HepG2 (cell line): ENCODE data around the gene FSD1. TPM values are rescaled to one million over a fixed set of nuclear protein-coding genes. Genes with fewer than 3 reads are reported as not detected.

Experiments used
- ATAC-seq: fragments of 200-7000 bp; cut with Tn5 transposase; 3 replicates; pipeline ENCODE4 v1.9.1; 2020; ENCODE audit warnings: mild to moderate bottlenecking, moderate library complexity
- BruUV-seq: library from RNA; stranded (reverse); fragments of 400-500 nt; replicated peaks from 2 replicates; lab custom pipeline; 2021; lab: Mats Ljungman, UMichigan
- CTCF ChIA-PET: fragments of 300-600 bp; formaldehyde crosslinking; extraction: SDS; loops from one replicate; lab custom pipeline; 2021; ENCODE audit warnings: low total read pairs, inconsistent platforms, low intra/inter-chr PET ratio; lab: Yijun Ruan, JAX
- POLR2A ChIA-PET: fragments of 350-600 bp; sonication (Branson Sonifier 250); formaldehyde crosslinking; loops from one replicate; lab custom pipeline; 2020; ENCODE audit warnings: antibody characterized with exemption, inconsistent platforms; lab: Yijun Ruan, JAX
- DNase-seq: peaks from one replicate; pipeline ENCODE4 v3.0.0-alpha.2; 2015; ENCODE audit warnings: low spot score
- FAIRE-seq: peaks from 3 replicates; lab custom pipeline; 2011; peaks lifted over from hg19 to GRCh38; lab: Jason Lieb, UNC
- H2AFZ ChIP-seq: one replicate; pipeline ENCODE4 v1.6.1; 2011; ENCODE audit warnings: low read length, inconsistent platforms
- H3K27ac ChIP-seq: fragments of 300-600 bp; 3 replicates; pipeline ENCODE4 v1.8.0; 2011; ENCODE audit warnings: mixed run types, mild to moderate bottlenecking, mixed read lengths, low read length, inconsistent platforms; ENCODE audit not compliant: insufficient read depth; ENCODE audit errors: extremely low read length
- H3K27me3 ChIP-seq, 2 experiments: fragments of 200-600 bp in 1 of 2; 2 replicates in 1 of 2; 3 replicates in 1 of 2; pipeline versions ENCODE4 v1.6.0 to v1.8.0; 2011; ENCODE audit warnings: low read length in 2 of 2, mild to moderate bottlenecking in 2 of 2, moderate library complexity in 2 of 2, inconsistent platforms in 1 of 2; ENCODE audit not compliant: insufficient read depth in 2 of 2, control insufficient read depth in 1 of 2
- H3K36me3 ChIP-seq, 2 experiments: fragments of 200-600 bp in 1 of 2; replicated peaks in 1 of 2; 2 replicates in 1 of 2; 3 replicates in 1 of 2; pipeline versions ENCODE4 v1.5.1 to v1.8.0; 2011; ENCODE audit warnings: low read length in 2 of 2, inconsistent platforms in 1 of 2; ENCODE audit not compliant: insufficient read depth in 2 of 2, control insufficient read depth in 1 of 2
- H3K4me1 ChIP-seq: 2 replicates; pipeline ENCODE4 v1.5.1; 2012; ENCODE audit warnings: low read length, inconsistent platforms; ENCODE audit not compliant: insufficient read depth
- H3K4me2 ChIP-seq: 2 replicates; pipeline ENCODE4 v1.6.0; 2011; ENCODE audit warnings: low read depth, low read length, inconsistent platforms
- H3K4me3 ChIP-seq, 3 experiments: fragments of 200-600 bp in 1 of 3; sonication (generic), shearing (Covaris generic) in 1 of 3; replicated peaks in 1 of 3; 2 replicates each; pipeline ENCODE4 v1.5.1; 2011 to 2016; ENCODE audit warnings: low read length in 3 of 3, inconsistent platforms in 2 of 3, low read depth in 2 of 3, mild to moderate bottlenecking in 2 of 3, control low read depth in 1 of 3, mixed read lengths in 1 of 3; ENCODE audit not compliant: insufficient read depth in 1 of 3
- H3K79me2 ChIP-seq: one replicate; pipeline ENCODE4 v1.6.1; 2011; ENCODE audit warnings: low read length, inconsistent platforms; ENCODE audit not compliant: insufficient read depth
- H3K9ac ChIP-seq: 2 replicates; pipeline ENCODE4 v1.6.0; 2011; ENCODE audit warnings: mild to moderate bottlenecking, low read depth, low read length, inconsistent platforms; ENCODE audit not compliant: insufficient read depth
- H3K9me3 ChIP-seq: 2 replicates; pipeline ENCODE4 v1.5.1; 2012; ENCODE audit warnings: mild to moderate bottlenecking, low read length
- H4K20me1 ChIP-seq: 2 replicates; pipeline ENCODE4 v1.6.0; 2011; ENCODE audit warnings: inconsistent platforms, mild to moderate bottlenecking, low read length, moderate library complexity; ENCODE audit not compliant: insufficient read depth
- BCLAF1 ChIP-seq: fragments of 450-650 bp; IDR thresholded peaks from 2 replicates; pipeline ENCODE4 v1.6.1; 2017; ENCODE audit warnings: mild to moderate bottlenecking
- BRD4 ChIP-seq: sonication (generic); formaldehyde crosslinking; IDR thresholded peaks from 2 replicates; pipeline ENCODE4 v1.4.0; 2020; ENCODE audit warnings: missing genetic modification reagents
- CHD4 ChIP-seq: fragments of 200-600 bp; sonication (generic); IDR thresholded peaks from 2 replicates; pipeline ENCODE4 v1.7.0; 2017; ENCODE audit warnings: mild to moderate bottlenecking, low read length, borderline replicate concordance
- NCOR1 ChIP-seq: fragments of 200-600 bp; sonication (generic); IDR thresholded peaks from 2 replicates; pipeline ENCODE4 v1.7.0; 2017; ENCODE audit warnings: antibody characterized with exemption, low read length, borderline replicate concordance
- NR2F2 ChIP-seq: IDR thresholded peaks from 2 replicates; pipeline ENCODE4 v1.6.1; 2012; ENCODE audit warnings: low read depth, inconsistent platforms, borderline replicate concordance
- U2AF2 ChIP-seq: fragments of 200-400 bp; formaldehyde crosslinking; IDR thresholded peaks from 2 replicates; pipeline ENCODE4 v1.6.1; 2017; ENCODE audit warnings: low read depth, mild to moderate bottlenecking, low read length
- ZNF251 ChIP-seq: sonication (generic); formaldehyde crosslinking; IDR thresholded peaks from 2 replicates; pipeline ENCODE4 v1.9.0; 2021; ENCODE audit warnings: mild to moderate bottlenecking, missing genetic modification reagents
- ZNF253 ChIP-seq: sonication (generic); formaldehyde crosslinking; IDR thresholded peaks from 2 replicates; pipeline ENCODE4 v1.8.0; 2022; ENCODE audit warnings: mild to moderate bottlenecking, missing genetic modification reagents, borderline replicate concordance
- ZNF562 ChIP-seq: sonication (generic); formaldehyde crosslinking; IDR thresholded peaks from 2 replicates; pipeline ENCODE4 v1.8.0; 2022; ENCODE audit warnings: missing genetic modification reagents, borderline replicate concordance
- ZNF569 ChIP-seq: sonication (generic); formaldehyde crosslinking; IDR thresholded peaks from 2 replicates; pipeline ENCODE4 v1.5.0; 2020; ENCODE audit warnings: mild to moderate bottlenecking, missing genetic modification reagents, moderate library complexity, borderline replicate concordance
- ZNF7 ChIP-seq: IDR thresholded peaks from 2 replicates; pipeline ENCODE4 v1.6.1; 2016; ENCODE audit warnings: missing biosample characterization, missing genetic modification reagents
- WGBS: methylation state at CpG from one replicate; pipeline ENCODE4 v1.1.6; 2017; ENCODE audit warnings: low lambda C conversion rate; 5-methylcytosine and 5-hydroxymethylcytosine counted together
- in situ Hi-C: cut with HindIII; loops from 2 replicates; pipeline ENCODE4 v1.10.0; 2017; ENCODE audit warnings: low pct_unique_long_range_greater_than_20kb; ENCODE audit not compliant: extremely low pct_ligation_motif_present
- intact Hi-C: fragments of 100-400 bp; cut with micrococcal nuclease; formaldehyde crosslinking; loops from one replicate; pipeline ENCODE4 v1.10.0; 2022; ENCODE audit not compliant: unreplicated experiment
- polyA plus RNA-seq, 8 experiments: library from polyadenylated mRNA; depleted of rRNA in 3 of 8; stranded (reverse) in 7 of 8; unstranded in 1 of 8; fragments of >200 nt; fragmentation: Illumina TruSeq in 4 of 8; extraction: Trizol in 4 of 8; gene quantifications; 2 replicates each; pipeline versions ENCODE4 v1.2.1 to v1.2.3, GENCODE V29; 2011 to 2016; ENCODE audit warnings: low read depth in 4 of 8, missing spikeins in 1 of 8, mixed read lengths in 1 of 8; ENCODE audit not compliant: insufficient read depth in 1 of 8
- total RNA-seq, 5 experiments: library from RNA; depleted of rRNA; stranded (reverse); fragments of >200 nt; fragmentation: Illumina TruSeq; extraction: Trizol; gene quantifications; 2 replicates each; pipeline ENCODE4 v1.2.3, GENCODE V29; 2016; ENCODE audit warnings: low read depth in 1 of 5
- TF ChIP-seq, protein P1 (sequence below): sonication (generic); formaldehyde crosslinking; IDR thresholded peaks from 2 replicates; pipeline ENCODE4 v1.4.0; 2020; ENCODE audit warnings: missing genetic modification reagents, borderline replicate concordance
- TF ChIP-seq, protein P2 (sequence below): sonication (generic); formaldehyde crosslinking; IDR thresholded peaks from 2 replicates; pipeline ENCODE4 v1.5.1; 2020; ENCODE audit warnings: missing genetic modification reagents, mild to moderate bottlenecking, borderline replicate concordance
- TF ChIP-seq, protein P3 (sequence below): sonication (generic); formaldehyde crosslinking; IDR thresholded peaks from 2 replicates; pipeline ENCODE4 v1.4.0; 2020; ENCODE audit warnings: missing genetic modification reagents, mild to moderate bottlenecking, borderline replicate concordance

FSD1 gene
- total and polyA plus RNA-seq, 2 of the 13 experiments (the other 11 are each of a cell fraction or from before 2014, with no cell fraction given), result 0.29 to 0.66 TPM

GRCh38 chr19:4326215-4326836 lies 21.9 kb downstream of the FSD1 start:
- H3K9ac ChIP-seq, result no peak overlapping the region
- no peak overlapping the region for H3K27ac ChIP-seq
- H3K27me3 ChIP-seq, result no peaks in the 10 kb centered on the region
- in situ Hi-C loops, result no loop called here
- CTCF ChIA-PET, result no interaction called here
- no peak overlapping the region for H3K4me3 ChIP-seq
- 94% methylated on average over 13 of the region's 13 CpGs for WGBS
- no peak overlapping the region for H3K4me2 ChIP-seq
- POLR2A ChIA-PET, result no interaction called here
- no peaks in the 10 kb centered on the region for H3K4me1 ChIP-seq
- no peaks in the 10 kb centered on the region for H4K20me1 ChIP-seq
- TF ChIP-seq NR2F2, result no peak
- TF ChIP-seq BCLAF1, result no peak
- TF ChIP-seq, protein P1, sequence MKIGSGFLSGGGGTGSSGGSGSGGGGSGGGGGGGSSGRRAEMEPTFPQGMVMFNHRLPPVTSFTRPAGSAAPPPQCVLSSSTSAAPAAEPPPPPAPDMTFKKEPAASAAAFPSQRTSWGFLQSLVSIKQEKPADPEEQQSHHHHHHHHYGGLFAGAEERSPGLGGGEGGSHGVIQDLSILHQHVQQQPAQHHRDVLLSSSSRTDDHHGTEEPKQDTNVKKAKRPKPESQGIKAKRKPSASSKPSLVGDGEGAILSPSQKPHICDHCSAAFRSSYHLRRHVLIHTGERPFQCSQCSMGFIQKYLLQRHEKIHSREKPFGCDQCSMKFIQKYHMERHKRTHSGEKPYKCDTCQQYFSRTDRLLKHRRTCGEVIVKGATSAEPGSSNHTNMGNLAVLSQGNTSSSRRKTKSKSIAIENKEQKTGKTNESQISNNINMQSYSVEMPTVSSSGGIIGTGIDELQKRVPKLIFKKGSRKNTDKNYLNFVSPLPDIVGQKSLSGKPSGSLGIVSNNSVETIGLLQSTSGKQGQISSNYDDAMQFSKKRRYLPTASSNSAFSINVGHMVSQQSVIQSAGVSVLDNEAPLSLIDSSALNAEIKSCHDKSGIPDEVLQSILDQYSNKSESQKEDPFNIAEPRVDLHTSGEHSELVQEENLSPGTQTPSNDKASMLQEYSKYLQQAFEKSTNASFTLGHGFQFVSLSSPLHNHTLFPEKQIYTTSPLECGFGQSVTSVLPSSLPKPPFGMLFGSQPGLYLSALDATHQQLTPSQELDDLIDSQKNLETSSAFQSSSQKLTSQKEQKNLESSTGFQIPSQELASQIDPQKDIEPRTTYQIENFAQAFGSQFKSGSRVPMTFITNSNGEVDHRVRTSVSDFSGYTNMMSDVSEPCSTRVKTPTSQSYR (CRISPR knock-in tag), result no peak
- no peak for TF ChIP-seq NCOR1
- TF ChIP-seq ZNF562 (CRISPR knock-in tag), result no peak
- TF ChIP-seq, protein P2, sequence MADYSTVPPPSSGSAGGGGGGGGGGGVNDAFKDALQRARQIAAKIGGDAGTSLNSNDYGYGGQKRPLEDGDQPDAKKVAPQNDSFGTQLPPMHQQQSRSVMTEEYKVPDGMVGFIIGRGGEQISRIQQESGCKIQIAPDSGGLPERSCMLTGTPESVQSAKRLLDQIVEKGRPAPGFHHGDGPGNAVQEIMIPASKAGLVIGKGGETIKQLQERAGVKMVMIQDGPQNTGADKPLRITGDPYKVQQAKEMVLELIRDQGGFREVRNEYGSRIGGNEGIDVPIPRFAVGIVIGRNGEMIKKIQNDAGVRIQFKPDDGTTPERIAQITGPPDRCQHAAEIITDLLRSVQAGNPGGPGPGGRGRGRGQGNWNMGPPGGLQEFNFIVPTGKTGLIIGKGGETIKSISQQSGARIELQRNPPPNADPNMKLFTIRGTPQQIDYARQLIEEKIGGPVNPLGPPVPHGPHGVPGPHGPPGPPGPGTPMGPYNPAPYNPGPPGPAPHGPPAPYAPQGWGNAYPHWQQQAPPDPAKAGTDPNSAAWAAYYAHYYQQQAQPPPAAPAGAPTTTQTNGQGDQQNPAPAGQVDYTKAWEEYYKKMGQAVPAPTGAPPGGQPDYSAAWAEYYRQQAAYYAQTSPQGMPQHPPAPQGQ (CRISPR knock-in tag), result no peak
- no peak for TF ChIP-seq ZNF253
- TF ChIP-seq U2AF2, result no peak
- TF ChIP-seq BRD4 (CRISPR knock-in tag), result no peak
- TF ChIP-seq CHD4, result no peak
- TF ChIP-seq ZNF251, result no peak
- TF ChIP-seq ZNF7 (CRISPR knock-in tag), result no peak
- no peak for TF ChIP-seq ZNF569 (CRISPR knock-in tag)
- TF ChIP-seq, protein P3, sequence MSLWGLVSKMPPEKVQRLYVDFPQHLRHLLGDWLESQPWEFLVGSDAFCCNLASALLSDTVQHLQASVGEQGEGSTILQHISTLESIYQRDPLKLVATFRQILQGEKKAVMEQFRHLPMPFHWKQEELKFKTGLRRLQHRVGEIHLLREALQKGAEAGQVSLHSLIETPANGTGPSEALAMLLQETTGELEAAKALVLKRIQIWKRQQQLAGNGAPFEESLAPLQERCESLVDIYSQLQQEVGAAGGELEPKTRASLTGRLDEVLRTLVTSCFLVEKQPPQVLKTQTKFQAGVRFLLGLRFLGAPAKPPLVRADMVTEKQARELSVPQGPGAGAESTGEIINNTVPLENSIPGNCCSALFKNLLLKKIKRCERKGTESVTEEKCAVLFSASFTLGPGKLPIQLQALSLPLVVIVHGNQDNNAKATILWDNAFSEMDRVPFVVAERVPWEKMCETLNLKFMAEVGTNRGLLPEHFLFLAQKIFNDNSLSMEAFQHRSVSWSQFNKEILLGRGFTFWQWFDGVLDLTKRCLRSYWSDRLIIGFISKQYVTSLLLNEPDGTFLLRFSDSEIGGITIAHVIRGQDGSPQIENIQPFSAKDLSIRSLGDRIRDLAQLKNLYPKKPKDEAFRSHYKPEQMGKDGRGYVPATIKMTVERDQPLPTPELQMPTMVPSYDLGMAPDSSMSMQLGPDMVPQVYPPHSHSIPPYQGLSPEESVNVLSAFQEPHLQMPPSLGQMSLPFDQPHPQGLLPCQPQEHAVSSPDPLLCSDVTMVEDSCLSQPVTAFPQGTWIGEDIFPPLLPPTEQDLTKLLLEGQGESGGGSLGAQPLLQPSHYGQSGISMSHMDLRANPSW (CRISPR knock-in tag), result no peak
- TF ChIP-seq, all 625 proteins: peak for 0
- H3K79me2 ChIP-seq, result no peaks in the 10 kb centered on the region
- DNase-seq (no peak), FAIRE-seq (no peak), ATAC-seq (no peak)
- no peaks in the 10 kb centered on the region for H3K9me3 ChIP-seq
- H3K36me3 ChIP-seq, result peaks cover 0 to 3% of the 10 kb centered on the region in 2 experiments; a peak in 1 of 5 replicates
- no peak overlapping the region for H2AFZ ChIP-seq
- intact Hi-C loops, result no loop called here
- BruUV-seq, result no TSS peak
